GM15510 (cell line): ENCODE results near the gene B4GALNT4.
A peak's percentile ranks its signal among the peaks of the same experiment; 100 is the strongest.

Experiments
- POLR2A ChIP-seq: IDR thresholded peaks from 3 replicates; pipeline ENCODE4 v1.6.1; 2011; ENCODE audit warnings: borderline replicate concordance; ENCODE audit not compliant: insufficient read length; ENCODE audit errors: extremely low read depth

The B4GALNT4 gene

DNA sequence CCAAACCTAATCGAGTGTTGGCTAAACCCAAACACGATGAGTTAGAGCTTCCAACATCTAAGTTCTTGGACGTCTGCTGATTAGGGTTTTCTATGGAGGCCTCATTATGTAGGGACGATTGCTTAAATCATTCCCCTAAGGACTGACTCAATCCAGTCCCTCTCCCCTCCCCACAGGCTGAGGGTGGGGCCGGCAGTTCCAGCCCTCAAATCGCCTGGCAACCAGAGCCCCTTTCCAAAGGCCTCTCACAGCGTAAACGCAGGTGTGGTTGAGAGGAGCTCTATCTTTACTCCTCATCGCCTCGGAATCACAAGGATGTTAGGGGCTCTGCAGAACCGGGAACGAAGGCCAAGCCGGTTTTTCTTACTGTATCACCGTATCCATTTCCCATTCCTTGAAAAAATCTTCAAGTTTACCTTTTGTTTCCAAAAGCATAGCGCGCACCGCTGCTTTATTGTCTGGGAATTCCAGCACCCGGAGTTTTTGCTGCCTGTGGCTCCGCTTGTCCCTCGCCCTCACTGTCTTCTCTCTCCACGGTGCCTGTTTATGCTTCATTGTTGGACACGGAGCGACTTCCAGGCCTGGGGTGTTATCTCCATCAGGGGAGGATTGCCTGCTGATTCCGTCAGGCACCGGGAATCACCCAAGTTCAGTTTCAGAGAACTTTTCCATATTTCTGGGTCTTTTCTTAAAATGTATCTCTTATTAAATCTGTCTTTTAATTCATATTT, 34.9 kb upstream of the B4GALNT4 start:
- no peak for TF ChIP-seq POLR2A

DNA sequence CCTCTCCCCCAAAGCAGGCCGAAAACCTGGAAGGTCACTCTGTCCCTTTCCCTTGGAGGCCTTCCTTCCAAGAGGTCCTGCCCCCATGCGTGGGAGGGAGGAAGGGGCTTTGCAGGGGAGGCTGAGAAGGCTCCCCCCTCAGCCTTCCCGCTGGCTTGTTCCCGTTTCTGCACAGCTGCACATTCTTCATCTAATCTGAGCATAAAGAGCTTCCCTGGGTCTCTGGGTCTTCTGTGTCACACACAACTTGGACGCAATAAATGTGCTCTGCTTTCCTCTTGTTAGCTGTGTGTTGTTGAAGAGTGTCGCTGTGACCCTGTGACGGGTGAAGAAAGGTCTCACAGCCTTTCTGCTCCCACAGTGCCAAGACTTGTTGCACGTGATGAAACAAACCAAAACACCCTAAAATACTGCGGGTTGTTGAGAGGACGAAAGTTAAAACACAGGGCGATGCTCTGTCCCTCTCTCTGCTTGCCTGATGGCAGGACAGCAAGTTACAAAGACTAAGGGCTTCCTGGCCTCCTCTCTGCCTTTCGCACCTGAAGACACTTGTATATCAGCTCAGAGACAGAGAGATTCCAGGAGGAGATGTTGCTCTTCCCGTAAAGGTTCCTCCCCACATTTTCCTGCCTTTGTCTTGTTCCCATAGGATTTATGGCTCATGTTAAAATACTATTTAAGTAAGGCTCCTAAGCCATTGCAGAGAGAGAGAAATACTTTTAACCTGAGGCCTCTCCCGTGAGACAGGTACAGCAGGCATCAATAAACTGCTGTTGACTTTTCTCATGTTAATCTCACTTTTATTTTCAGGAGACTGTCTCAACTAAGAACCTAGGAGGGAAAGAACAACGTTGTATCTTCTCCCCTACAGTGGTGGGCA, 33.3 kb upstream of the B4GALNT4 start:
- no peak for TF ChIP-seq POLR2A

DNA sequence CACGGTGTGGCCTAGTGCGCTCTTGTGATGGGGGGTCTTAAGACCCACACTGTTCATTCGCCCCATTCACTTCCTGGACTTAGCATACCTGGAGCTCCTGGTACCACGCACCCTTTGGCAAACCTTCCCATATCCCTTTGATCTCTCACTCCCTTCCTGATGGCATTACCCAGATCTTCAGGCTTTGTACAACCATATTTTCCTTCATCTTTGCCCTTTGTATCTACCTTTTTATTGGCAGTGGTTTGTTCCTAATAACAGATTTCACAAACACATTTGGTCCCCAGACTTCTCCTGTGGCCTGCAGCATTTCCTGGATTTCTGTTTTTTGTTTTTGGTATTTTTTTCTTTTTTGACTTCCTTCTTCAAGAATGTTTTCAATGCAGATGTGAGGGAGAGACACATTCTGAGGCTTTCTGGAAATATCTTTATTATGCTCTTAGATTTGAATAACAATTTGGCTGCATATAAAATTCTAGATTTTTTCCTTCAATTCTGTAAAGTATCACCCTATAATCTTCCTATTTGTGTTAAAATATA, 32.6 kb upstream of the B4GALNT4 start:
- no peak for TF ChIP-seq POLR2A

DNA sequence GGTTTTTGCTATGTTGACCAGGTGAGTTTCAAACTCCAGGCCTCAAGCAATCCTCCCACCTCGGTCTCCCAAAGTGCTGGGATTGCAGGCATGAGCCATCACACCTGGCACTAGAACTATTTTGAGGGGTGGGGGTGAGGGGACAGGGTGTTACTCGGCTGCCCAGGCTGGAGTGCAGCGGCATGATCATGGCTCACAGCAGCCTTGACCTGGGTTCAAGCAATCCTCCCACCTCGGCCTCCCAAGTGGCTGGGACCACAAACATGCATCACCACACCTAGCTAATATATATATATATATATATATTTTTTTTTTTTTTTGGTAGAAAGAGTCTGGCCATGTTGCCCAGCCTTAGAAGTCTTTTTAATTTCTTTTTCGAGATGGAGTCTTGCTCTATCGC, 31.6 kb upstream of the B4GALNT4 start:
- no peak for TF ChIP-seq POLR2A

DNA sequence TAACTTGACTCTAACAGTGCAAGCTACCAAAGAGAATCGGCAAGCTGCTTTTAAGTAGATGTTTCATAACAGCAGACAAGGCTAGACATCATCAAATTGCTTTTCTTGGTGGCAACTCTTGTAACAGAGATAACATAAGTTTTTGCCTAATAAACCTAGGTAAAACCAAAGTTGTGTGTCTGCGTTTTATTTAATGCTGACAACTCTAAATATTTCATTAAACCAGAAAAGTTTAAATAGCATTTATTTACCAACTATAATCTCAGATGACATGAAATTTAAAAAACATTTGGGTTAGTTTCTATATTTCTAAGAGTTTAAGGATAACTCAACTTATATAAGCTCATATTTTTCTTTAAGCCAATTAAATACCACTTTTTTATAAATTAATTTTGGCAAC, 29.3 kb upstream of the B4GALNT4 start:
- TF ChIP-seq POLR2A = no peak

DNA sequence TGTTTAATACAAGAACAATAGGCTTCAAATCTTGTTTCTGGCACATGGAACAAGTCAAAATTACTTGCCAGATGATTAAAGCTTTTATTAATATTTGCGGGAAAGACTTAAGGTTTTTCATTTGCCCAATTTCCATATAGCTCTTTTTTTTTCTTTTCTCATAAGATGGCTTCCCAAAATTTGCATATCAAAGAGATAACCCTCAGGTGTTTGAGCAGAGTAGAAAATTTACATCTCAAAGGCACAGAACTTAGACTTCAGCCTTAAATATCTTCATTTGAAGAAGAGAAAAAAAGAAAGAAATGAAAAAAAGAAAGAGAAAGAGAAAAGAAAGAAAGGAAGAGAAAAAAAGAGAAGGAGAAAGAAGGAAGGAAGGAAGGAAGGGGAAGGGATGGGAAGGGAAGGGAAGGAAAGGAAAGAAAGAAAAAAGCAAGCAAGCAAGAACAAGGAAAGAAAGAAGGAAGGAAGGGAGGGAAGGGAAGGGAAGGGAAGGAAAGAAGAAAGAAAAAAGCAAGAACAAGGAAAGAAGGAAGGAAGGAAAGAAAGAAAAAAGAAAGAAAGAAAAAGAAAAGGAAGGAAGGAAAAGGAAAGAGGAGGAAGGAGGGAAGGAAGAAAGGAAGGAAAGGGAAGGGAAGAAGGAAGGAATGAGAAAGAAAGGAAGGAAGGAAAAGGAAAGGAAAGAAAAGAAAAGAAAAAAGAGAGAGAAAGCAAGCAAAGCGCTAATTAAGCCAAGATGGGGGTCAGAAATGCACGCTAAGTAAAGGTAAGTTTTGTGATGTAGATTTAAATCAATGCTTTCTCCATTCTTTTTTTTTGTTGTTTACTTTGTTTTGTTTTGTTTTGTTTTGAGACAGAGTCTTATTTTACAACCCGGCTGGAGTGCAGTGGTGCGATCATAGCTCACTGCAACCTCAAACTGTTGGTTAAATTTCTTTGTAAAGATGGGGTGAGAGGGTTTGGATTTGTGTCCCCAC, 28.5 kb upstream of the B4GALNT4 start:
- no peak for TF ChIP-seq POLR2A

DNA sequence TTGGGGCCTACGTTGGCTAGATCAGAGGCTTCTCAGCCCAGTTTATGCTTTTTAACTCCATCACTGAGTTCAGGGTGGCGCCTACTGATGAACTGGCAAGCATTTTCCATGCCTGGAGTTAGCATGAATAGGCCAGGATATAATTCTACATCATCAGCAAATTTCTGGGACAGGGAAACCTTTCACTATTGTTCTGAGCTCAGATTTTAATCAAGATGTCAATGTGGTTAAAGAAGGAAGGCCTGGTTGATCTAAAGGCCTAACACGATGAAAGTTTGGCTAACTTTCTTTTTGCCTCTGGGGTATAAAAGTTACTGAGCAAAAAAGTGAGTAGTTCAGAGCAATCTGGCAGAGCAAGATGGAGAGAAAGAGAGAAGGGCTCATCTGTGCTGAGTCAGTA, 27.0 kb upstream of the B4GALNT4 start:
- TF ChIP-seq POLR2A = no peak

DNA sequence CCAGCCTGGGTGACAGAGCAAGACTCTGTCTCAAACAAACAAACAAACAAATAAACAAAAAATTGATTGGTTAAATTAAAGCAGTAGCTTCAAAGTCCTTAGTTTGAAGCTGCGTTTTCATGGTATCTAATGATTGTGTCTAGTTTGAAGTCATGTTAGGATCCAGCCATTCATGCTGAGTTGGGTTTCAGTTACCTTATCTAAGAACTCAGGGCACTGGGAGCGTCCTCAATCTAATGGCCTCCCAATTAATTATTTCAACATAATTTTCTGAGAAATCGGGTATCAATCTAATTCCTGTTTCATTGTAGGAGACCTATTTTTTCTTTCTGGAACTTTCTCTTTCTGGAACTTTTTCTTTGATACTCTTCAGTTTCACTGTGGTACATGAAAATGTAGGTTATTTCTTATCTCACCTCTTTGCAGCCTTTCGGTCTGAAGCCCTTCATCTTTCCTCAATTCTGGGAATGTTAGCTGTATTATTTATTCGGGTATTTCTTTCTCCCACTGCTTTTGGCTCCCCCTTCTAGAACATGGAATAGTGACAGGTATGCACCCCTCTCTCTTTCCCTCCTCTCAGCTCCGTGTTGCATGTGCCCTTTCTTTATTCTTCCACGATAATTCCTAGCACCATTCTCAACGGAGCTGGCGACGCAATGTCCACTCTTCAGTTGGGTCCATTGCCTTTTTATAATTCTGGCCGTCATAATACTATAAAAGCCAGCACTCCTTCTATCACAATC, 24.3 kb upstream of the B4GALNT4 start:
- no peak for TF ChIP-seq POLR2A

DNA sequence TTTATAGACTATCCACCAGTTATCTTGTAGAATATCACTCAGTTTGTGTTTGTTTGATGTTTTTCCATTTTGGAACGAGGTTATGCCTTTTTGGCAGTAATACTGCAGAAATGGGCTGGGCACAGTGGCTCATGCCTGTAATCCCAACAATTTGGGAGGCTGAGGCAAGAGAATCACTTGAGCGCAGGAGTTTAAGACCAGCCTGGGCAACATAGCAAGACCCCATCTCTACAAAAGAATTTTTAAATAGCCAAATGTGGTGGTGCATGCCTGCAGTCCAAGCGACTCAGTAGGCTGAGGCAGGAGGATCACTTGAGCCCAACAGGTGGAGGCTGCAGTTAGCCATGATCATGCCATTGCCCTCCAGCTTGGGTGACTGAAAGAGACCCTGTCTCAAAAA, 22.8 kb upstream of the B4GALNT4 start:
- TF ChIP-seq POLR2A = no peak

DNA sequence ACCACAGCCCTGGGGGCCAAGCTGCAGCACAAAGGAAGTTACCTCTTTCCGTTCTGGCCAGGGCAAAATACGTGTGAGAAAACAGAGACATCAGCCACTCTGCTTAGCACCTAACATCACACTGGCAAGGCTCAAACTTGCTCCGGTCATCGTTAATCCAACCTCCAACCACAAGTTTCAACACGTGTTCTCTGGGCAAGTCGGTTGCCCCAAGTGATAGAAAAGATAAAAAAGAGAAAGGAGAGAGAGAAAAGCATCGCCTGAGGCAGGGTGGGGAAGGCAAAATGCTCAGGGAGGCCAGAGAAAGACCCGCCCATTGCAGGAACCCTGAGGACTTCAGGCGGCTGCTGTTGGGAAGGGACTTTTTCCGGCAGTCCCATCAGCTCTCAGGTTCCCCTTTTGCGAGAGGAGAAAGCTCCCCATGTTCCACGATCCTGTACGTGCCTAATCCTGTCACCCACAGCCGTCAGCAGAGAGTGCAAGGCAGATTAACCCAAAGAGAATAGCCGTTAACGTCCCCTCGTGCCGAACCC, 18.5 kb upstream of the B4GALNT4 start:
- TF ChIP-seq POLR2A = peak; percentile 23

DNA sequence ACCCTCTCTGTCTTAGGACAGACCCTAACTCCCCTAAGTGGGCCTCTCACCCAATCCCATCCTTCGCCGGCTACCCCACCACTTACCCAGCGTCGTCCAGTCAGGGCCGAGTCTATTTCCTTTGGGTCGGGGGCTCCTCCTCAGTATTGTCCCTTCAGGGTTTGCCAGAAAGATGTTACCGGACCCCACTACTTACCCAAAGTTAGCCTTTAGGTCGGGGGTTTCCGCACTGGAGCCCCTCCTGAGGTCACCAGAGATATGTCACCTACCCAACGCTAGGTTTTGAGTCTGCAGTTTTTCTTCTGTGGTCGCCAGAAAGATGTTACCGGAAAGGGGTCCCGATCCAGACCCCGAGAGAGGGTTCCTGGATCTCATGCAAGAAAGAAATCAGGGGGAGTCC, 17.9 kb upstream of the B4GALNT4 start:
- TF ChIP-seq POLR2A = no peak

DNA sequence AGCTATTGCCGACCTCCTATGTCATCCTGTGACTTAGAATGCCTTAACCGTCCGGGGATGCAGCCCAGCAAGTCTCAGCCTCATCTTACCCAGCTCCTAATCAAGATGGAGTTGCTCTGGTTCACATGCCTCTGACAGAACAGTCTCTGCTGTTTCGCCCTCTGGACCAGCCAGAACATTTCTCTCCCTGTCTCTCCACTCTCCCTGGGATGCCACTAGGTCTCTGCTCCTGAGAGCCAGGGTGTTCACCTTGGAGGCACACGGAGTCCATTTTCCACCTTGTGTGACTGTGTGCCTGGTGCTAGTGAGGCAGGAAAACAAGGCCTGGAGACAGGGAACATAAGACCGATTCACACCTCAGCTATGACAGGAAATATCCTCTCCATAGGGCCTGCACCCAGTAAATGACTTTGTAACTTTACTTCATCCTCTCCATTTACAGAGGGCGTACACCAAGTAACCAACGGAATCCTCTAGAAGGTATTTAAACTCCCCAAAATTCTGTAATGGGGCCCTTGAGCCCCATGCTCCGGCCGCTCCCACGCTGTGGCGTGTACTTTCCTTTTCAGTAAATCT, 16.8 kb upstream of the B4GALNT4 start:
- TF ChIP-seq POLR2A = no peak

DNA sequence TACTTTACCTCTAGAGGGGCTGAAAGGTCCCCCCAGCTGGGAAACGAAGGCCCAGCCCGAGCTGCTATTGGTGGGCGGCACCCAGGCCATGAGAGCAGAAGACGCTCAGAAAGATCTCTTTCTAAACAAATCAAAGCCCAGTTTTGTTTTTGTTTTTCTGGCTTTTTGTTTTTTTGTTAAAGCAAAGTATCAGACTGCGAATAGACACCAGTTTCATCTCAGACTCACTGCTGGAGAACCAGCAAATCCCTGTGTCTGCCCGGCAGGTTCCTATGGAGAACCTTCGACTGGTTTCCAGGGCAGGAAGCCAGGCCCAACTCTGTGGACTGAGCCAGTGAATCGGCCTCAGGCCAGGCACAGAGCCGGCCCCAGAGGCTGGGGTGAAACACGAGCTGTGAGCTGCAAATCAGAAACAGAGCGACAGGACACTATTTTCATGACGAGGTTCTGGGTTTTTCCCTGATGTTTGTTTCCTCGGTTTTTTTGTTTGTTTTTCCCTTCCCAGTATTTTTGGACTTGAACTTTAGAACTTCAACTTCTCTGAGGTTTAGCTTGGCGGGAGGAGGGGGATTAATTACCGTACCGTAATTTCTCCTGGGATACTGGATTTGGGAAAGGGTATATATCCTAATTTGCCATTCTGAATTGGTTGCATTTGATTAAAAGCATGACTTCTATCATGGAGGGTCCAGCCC, 16.0 kb upstream of the B4GALNT4 start:
- TF ChIP-seq POLR2A = no peak
